HG03175 (cell line): ENCODE data around the gene ABLIM2.

Experiments used
- ATAC-seq: cut with Tn5 transposase; IDR thresholded peaks from one replicate; pipeline ENCODE4 v1.9.1; 2021; ENCODE audit warnings: mild to moderate bottlenecking, moderate library complexity; ENCODE audit not compliant: unreplicated experiment

ABLIM2 gene

DNA sequence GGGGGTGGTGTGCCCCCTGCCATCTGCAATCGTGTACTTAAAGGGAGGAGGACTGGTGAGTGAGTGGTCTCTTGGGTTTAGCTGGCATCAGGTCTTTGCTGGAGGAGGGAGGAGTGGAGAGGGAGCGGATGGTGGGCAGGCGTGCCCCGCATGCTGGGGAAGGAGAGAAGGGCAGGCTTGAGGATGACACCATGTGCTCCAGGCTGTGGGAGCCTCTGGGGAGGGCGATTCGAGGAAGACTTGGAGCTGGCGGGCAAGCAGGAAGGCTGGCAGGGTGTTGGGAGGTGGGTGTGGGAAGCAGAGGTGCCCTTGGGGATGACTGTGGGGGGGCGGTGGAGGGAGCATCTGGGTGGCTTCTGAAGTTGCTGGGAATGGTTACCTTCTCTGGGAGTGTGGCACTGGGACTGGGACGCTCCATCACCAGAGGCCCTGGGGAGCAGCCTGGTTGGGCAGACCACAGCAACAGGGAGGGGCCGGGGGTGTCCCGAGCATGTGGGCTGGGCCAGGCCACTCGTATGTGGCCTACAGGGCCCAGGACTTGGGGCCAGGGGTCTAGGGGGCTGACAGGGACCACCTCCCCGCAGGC lies 188.2 kb downstream of the ABLIM2 start:
- peak; percentile 17 for ATAC-seq

DNA sequence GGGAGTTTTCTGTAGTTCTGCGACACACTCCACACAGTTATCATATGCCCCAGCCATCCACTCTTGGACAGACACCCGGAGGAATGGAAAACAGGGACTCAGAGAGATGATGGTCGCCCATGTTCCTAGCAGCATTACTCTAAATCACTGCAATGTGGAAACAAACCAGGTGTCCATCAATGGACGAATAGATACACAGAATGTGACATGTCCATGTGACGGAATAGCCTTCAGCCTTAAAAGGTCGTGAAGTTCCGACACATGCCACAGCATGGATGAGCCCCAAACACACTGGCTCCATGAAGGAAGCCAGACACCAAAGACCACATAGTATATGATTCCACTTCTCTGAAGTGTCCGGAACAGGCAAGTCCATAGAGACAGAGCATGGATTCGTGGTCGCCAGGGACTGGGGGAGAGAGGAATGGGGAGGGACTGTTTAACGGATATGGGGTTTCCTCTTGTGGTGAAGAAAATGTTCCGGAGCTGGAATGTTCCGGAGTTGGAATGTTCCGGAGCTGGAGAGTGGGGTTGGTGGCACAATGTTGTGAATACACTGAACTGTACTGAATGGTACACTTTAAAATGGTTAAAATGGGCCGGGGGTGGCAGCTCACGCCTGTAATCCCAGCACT lies 190.2 kb downstream of the ABLIM2 start:
- no peak for ATAC-seq

DNA sequence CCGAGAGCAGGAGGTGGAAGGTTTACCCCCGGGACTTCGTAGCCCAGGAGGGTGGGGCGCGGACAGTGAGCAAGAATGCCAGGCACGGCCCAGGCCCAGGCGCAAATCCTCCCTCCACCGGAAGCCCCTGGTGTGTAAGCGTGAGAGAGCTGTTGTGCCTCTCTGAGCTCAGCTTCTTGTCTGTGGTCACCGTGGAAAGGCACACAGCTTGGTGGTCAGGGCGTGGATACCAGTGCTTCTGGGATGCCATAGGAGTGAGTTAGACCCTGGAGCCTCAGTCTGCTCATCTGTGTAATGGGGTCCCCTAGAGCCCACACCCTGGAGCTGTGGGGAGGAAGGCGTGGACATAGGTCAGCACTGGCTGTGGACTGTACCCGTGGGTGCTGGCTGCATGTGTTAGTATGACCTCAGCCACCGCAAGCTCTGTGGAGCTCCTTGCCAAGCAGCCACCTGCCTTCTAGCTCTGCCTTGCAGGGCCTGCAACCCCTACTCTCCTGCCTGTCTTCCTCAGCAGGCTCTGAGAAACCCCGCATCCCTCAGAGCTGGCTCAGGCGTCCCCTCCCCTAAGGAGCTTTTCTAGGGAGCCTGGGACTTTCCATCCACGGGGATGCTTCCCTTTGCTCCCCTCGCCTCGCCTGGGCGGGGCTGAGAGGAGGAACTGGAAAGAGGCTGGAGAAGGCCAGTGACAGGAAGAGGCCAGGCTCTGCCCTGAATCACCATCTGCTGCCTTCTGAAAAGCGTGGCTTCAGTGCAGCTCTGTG lies 190.9 kb downstream of the ABLIM2 start:
- no peak for ATAC-seq

DNA sequence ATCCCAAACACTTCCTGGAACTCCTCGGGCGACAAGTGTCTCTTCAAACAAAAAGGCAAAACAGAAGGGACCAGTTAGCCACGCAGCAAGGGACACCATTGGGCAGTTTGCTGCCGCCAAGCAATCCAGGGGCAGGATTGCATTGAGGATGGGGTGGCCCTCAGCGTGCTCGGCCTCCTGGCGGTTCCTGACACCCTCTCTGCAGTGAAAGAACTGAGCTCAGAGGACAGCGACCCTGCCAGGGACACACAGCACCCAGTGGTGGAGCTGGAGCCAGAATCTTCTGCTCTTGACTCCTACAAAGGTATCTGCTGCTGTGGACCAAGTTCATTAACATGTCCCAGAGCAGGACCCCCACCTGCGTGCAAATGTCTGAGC lies 191.6 kb downstream of the ABLIM2 start:
- ATAC-seq = no peak

DNA sequence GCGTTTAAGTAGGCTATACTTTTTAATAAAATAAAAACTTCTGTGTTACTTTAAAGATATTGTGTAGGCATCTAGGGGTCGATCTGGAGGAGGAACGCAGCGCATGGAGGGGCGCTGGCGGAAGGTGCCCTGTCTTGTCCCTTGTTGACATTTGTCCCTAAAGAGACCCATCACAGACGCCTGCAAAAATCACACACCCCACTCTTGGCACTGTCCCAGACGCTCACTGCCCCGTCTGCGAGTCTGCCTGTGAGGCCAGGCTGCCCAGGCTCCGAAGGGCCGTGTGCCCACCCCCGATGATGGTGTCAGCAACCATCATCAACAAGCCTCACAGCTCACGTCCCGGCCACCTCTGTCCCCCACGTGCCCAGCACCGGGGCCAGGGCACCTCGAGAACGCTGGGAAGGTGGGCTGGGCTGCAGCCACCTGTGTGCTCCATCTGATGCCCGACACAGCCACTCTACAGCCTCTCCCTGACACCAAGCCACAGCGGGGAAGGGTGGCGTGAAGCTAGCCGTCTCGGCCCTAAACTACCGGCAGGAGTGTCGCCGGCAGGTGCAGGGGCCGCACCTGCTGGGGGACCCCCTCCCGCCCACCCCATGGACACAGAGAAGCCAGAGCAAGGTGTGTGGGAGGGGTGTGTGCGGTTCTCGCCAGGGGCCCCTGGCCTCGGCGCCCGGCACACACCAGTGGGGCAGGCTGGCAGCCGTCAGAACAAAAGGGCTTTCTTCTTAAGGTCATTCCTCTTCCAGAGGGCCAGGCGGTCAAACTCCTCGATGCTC lies 192.1 kb downstream of the ABLIM2 start:
- ATAC-seq = no peak

DNA sequence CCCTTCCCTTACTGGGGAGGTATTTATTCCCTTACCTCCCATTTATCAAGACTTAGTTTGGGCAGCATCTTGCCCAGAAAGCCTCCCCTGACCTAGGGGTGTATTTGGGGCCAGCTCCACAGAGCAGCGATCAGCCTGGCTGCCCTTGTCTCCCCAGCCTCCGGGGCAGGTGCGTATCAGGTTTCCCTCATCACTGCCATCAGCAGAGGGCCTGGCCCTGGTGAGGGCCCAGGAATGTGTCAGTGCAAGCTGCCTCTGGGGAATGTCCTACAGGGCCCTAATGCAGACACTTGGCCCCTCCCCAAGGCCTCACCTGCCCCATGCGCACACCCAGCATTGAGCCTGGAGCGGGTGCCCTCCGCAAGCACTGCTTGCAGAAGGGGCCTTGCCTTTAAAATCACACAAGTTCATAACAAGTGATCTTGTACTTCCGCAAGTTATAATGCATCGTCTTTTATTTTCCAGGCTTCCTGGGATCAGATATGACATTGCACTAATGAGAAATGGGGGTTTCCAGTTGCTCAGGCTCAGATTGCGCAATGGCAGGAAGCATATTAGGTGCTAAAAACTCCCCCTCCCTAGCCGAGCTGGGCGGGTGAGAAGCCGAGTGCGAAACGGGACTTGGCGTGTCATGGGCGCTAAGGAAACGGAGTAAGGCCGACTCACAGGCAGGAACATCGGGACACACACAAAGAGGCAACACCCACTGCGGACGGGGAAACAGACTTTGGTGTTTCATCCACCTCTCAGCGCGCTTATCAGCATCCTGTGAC lies 193.5 kb downstream of the ABLIM2 start:
- ATAC-seq = no peak

DNA sequence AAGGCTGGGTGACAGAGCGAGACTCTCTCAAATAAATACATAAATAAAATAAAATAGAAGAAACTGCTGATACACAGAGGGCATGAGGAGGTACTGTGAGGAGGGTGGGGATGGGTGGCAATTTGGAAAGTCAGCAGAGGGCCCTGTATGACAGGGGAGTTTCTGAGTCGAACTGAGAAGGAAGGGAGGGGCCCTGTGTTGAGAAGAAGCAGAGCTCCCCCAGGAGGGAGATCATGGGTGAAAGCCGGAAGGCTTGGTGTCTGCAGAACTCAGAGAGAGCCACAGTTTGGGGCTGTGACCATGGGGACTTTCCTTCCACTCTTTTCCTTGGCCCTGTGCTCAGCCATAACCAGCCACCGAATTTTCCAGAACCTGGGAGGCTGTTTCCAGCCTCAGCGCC lies 194.2 kb downstream of the ABLIM2 start:
- no peak for ATAC-seq

DNA sequence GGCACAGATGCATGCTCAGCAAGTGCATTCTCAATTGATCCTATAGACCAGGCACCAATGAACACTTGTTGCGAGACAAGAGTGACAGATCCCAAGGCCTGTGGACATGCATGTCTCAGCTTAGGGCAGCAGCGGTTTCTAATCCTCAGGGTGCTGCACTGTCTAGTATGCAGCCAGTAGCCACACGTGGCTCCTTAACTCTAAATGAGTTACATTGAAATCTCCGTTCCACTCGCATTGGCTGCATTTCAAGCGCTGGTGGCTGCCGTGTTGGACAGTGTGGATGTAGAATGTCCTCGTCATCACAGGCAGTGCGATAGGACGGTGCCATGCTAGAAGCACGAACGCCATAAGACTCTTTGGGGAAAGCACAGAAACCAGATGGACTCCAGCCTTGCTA lies 194.9 kb downstream of the ABLIM2 start:
- ATAC-seq = no peak

DNA sequence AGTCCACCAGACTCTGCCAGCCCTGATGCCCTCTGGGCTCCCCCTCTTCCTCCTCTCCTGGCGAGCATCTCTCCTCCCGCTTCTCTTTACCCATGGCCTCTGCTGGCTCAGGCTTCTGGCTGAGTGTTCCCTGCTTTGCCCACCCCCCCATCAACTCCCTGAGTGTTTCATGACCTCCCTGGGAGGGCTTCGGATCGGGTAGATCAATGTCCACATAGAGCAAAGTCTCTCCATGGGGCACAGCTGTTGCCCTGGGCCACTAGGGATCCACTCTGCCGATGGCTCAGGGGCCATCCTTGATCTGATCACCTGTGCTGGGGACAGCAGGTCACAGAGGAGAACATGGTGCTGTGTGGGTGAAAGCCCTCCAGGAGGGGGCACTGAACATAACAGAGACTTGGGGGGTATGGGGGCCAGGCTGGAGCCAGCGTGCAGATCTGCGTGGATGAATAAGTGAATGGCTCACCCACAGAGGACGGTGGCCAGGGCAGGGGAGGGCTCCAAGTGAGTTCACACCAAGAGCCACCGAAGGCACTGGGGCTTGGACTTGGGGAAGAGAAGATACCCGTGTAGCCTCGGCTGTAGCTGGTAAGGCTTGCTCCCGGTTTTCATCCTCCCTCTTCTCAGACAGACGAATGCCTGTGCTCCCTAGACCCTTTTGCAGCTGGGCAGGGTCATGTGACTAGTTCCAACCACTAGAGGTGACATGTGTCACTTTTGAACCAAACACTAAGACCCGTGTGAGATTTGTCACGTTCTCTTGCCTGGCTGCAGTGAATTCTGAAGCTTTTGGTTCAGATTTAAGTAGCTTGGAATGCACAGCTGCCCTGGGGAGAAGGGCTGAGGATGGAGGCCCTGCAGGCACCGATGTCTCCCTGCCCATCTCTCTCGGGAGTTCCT lies 195.8 kb downstream of the ABLIM2 start:
- ATAC-seq = no peak

DNA sequence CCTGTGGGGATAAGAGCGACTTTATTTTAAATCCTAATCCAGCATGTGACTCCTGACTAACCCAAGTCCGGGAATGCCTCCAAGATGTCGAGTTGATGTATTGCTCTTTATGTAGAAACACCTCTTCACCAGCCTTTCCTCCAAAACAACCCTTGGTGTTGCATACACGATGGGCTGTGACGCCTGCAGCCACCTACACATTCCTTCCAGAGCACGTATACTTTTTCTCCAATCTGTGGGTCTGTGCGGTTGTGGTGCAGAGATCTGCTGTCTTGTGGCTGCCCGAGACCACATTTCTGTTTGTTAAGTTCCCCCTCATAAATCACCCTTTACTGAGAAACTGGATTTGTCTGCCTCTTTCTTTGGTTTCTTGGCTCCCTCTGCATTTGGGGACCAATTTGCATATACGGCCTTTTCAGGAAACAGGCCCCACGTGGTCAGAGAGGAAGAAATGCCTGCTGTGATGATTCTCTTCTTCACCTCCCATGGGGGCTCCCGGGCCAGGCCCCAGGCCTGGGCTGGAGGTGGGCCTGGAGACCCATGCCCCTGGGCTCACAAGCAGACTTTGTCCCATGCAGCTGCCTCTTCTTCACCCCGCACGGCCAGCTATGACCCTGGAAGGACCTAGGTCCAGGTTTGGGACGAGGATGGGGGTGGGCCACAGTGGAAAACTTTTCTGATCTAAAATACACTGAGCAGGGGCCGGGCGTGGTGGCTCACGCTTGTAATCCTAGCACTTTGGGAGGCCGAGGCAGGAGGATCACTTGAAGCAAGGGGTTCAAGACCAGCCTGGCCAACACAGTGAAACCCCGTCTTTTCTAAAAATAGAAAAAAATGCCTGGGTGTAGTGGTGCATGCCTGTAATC lies 197.6 kb downstream of the ABLIM2 start:
- ATAC-seq = peak; percentile 39

DNA sequence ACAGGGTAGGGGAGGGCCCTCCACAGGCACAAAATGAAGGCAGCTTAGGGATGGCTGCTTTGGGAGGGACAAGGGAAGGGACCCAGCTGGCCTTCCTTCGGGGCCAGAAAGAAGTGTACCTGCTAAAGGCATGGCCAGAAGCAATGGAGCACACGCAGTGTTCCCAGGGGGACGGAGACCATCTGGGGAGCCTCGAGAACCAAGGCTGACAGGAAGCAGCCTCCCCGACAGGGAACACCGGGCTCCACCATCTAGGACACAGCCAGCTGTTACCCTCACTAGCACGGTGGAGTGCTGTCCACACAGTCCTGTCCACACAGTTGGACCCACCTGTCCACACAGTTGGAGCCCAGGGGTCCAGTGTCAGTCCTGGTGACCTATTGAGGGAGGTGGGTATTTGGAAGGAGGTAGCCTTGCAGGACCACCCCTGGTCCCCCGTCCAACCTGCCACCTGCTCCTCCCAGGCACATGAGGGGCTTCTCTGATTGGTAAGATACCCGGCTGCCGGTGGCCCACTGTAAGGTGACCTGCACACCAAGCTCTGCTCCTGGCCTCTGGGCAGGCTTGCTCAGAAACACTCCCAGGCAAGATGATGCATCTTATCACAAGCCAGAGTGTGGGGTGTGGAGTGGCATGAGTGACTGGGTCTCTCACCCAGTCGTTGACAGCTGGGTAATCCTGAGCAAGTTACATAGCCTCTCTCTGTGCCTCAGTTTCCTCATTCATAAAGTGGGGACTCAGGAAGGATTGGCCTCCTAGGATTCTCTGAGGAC lies 198.4 kb downstream of the ABLIM2 start:
- no peak for ATAC-seq

DNA sequence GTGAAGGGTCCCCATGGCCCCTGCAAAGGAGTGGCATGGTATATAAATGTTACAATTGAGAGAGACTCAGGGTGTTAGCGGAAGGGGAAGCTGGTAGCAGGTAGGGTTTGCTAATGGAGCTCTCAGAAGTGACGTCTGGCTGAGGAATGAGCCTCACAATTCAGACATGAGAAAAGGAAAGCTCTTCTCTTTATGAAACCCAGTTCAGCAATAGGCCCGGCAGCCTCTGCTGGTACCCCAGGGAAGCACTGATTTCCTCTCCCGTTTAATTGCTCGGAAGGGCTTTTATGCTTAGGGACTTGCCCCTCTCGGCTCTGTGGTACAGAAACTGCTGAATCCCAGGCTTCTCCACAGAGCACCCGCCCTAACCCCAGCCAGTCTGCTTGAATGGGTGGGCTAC lies 199.5 kb downstream of the ABLIM2 start:
- ATAC-seq = no peak

DNA sequence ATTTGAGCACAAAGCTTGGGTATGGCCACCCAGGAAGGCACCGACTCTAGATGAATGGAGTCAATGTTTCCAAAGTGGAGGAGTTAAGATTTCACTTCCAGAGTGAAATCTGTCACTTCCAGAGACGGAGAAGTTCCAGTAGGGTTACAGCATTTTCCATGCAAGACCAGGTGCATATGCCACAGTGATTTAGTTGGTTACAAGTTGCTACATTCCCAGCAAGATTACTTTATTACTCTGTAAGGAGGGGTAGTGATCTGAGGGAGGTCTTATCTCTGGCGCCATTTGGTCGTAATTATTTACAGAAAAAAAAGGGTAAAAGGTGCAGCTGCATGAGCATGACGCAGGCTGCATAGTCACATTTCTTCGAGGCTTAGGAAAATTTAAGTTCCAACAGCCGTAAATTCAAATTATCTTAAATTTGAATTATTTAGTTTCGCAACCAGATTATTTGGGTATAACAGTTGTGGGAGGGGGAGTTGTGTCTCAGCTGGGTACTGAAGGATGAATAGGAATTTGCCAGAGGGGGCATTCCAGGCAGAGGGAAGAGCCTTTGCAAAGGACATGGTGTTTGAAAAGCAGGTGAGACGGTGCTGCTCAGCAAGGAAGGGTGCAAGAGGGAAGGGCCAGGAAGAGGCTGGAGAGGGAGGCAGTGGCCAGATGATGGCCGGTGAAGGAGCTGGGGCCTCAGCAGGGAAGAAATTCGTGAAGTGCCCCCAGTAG lies 201.5 kb downstream of the ABLIM2 start:
- ATAC-seq = no peak

DNA sequence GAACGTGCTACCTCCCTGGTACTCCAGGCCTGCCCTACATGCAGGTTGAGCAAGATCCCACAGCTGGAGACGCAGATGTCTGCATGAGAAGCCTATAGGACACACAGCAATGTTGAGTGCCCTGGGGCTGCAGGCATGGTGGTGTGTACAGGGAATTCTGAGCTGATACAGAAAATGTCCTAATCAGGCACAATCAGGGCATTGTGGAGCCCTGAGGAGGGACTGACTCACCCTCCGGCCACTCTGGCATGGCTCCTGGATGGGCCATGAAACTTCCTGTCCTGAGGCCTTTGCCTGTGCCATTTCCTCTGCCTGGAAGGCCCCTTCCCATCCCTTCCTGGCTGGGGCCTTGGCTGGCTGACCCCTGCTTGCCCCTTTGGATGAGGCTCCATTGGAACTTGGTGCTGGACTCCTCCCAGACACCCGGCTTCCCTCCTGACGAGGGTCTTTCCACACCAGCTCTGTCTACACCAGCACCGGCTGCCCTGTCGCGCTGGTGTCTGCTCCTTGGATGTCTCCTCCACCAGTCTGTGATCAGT lies 202.3 kb downstream of the ABLIM2 start:
- ATAC-seq = no peak

DNA sequence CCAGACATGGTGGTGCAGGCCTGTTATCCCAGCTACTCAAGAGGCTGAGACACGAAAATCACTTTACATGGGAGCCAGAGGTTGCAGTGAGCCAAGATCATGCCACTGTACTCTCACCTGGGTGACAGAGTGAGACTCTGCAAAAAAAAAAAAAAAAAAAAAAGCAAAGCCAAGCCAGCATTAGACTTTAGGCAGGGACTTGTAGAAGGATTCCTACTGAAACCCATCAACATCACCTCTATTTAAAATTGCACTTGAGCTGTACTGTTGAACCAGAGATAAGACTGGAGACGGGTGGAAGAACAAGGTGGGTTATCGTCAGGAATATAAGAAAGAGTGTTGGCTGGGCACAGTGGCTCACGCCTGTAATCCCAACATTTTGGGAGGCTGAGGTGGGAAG lies 203.2 kb downstream of the ABLIM2 start:
- ATAC-seq = no peak

DNA sequence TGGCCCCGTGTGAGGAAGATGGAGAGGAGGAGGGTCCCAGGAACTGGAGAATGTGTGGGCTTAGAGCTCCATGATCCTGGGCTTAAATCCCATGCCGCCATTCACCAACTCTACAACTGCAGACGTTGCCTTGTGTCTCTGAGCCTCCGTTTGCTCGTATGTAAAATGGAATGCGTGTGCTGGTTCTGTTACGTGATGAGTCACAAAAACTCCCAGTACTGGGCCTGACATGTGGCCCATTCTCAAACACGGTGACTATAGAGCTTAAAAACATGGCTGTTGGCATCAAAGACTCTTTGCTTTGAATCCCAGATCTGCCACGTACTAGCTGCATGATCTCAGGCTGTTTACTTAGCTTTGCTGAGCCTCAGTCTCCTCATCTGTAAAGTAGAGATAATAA lies 206.0 kb downstream of the ABLIM2 start:
- no peak for ATAC-seq
